COLO829 (cell line): ENCODE data around the gene LMTK3.
"Not testable (repeated sequence)": the region's sequence is repeated elsewhere in the genome, so short reads cannot be mapped to it uniquely, and the experiment has no call there.

Experiments used
- DNase-seq: peaks from one replicate; pipeline ENCODE4 v3.0.0; 2012; ENCODE audit warnings: low spot score

LMTK3 gene

DNA sequence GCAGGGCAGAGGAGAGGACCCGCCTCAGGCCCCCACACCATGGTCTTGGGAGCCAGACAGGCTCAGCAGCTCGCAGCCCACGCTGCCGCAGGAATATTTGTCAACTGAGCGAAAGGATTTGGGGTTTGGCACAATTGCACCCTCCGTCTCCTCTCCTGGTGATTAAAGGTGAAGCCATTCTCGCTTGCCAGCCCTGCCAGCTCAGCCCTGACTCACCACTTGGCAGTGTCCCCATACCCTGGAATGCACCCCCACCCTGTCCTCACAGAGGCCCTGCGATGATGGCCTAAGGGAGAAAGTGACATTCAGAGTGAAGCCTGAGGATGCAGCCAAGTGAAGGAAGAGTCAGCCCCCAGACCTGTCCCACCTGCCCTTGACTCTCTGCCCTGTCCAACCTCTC is 23.7 kb downstream of the LMTK3 start:
- DNase-seq: peak; percentile 51

- no peak for DNase-seq
Observed at GRCh38 chr19:48487544-48487943, 24.1 kb downstream of the LMTK3 start.

DNA sequence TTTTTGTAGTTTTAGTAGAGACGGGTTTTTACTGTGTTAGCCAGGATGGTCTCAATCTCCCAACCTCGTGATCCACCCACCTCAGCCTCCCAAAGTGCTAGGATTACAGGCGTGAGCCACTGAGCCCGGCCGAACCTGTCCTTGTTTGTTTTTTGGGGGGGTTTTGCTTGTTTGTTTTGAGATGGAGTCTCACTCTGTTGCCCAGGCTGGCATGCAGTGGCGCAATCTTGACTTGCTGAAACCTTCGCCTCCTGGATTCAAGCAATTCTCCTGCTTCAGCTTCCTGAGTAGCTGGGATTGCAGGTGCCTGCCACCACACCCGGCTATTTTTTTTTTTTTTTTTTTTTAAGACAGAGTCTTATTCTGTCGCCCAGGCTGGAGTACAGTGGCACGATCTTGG is 24.9 kb downstream of the LMTK3 start:
- not testable (repeated sequence) for DNase-seq

GRCh38 chr19:48484931-48485612 is 26.6 kb downstream of the LMTK3 start:
- no peak for DNase-seq

GRCh38 chr19:48484247-48484893 is 27.3 kb downstream of the LMTK3 start:
- DNase-seq: no peak

GRCh38 chr19:48483301-48483700 is 28.3 kb downstream of the LMTK3 start:
- no peak for DNase-seq

DNA sequence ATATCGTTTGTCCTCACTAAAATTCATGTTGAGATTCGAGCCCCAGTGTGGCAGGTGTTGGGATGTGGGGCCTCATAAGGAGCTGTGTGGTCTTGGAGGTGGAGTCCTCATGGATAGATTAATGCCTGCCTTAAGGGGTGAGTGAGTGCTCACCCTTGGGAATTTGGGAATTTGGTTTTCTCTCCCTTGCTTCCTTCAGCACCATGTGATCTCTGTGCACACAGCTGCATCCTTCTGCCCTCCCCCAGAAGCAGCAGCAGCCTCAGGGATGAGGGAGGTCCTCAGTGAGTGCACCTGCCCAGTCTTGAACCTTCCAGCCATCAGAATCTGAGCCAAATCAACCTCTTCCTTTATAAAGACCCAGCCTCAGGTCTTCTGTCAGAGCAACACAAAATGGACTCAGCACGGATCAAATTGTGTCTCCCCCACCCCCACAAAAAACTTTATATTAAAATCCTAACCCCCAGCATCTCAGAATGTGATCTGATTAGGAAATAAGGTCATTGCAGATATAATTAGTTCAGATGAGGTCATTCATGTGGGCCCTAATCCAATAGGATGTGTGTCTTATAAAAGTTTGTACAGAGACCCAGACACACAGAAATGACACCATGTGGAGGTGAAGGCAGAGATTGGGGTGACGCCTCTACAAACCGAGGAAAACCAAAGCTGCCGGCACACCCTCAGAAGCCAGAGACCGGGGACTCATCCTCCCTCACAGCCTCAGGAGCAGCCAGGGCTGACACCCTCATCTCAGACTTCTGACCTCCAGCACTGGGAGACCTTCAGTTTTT is 29.6 kb downstream of the LMTK3 start:
- DNase-seq: no peak

- no peak for DNase-seq
Observed at GRCh38 chr19:48480558-48481500, 30.8 kb downstream of the LMTK3 start.

GRCh38 chr19:48480183-48480557 is 31.5 kb downstream of the LMTK3 start:
- no peak for DNase-seq

GRCh38 chr19:48479686-48480085 is 31.9 kb downstream of the LMTK3 start:
- DNase-seq: no peak

- no peak for DNase-seq
Observed at GRCh38 chr19:48478339-48479256, 33.0 kb downstream of the LMTK3 start.

DNA sequence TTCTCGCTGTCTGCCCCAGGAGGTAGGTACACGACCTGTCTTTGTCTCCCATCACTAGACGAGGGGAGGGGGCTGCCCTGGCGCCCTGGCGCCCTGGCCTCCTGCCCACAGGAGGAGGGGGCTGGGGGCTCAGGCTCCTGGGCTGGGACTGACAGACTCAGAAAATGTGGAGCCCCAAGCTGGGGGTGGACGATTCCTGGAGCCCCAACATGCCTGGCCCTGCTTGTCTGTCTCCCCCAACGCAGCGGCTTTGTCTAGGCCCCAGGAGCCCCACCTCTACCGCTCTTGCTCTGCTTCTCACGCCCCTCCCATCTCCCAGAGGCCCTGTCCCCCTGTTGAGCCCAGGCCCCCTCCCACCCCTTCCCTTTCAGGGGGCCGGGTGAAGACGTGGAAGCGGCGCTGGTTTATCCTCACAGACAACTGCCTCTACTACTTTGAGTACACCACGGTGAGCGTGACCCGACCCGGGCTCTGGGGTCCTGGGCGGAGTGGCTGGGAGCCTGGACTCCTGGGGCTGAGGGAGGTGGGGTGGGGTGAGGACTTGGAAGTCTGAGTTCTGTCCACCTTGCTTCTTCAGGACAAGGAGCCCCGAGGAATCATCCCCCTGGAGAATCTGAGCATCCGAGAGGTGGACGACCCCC is 33.8 kb downstream of the LMTK3 start:
- no peak for DNase-seq

DNA sequence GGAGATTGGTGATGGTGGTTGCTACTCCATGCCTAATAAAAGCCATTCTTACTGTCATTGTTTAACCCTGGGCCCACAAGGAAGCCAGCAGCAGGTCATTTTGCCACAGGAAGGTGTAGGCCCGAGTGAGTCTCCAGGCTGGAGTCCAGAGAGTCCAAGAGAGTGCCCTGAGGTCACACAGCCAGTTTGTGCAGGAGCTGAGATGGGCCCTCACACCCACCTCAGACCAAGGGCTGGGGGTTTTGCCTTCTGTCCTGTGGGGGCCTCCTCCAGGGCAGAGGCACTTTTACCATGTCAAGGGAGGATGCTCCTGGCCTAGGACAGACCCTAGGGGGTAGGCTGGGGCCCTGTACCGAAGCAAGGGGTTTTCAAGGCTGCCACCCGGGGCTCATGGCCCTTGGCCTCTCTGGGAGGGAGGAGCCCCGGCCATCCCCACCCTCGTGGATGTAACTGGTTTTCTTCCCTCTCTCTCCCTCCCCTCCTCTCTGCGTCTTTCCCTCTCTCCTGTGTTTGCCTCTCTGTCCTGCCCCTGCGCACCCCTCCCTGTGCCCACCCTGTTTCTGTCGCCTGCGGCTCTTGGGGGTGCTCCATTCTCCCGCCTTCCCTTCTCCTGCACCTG is 34.5 kb downstream of the LMTK3 start:
- DNase-seq: no peak

GRCh38 chr19:48476176-48476575 is 35.5 kb downstream of the LMTK3 start:
- no peak for DNase-seq

- DNase-seq: no peak
Observed at GRCh38 chr19:48475369-48476068, 36.1 kb downstream of the LMTK3 start.

DNA sequence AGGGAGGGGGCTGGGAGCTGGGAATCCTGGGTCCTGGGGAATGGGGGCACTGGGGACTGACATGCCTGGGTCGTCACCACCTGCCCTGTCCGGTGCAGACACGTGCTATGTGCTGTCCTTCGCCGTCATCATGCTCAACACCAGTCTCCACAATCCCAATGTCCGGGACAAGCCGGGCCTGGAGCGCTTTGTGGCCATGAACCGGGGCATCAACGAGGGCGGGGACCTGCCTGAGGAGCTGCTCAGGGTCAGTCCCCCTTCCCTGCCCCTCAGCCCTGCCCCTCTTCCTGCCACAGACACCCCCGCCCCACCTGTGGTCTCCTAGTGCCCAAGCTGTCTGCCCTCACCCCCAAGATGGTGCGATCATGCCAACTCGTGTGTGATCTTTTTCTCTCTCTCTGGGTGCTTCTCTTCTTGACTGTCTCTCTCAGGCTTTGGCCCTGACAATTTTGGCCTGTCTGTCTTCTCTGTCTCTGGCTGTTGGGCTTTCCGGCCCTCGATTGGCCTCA is 37.5 kb downstream of the LMTK3 start:
- DNase-seq: no peak

GRCh38 chr19:48473161-48473966 is 38.3 kb downstream of the LMTK3 start:
- no peak for DNase-seq

- DNase-seq: no peak
Observed at GRCh38 chr19:48471836-48472235, 39.8 kb downstream of the LMTK3 start.
